PFSK-1 (cell line): Measurements from ENCODE around the gene RSU1.

Source experiments
- POLR2AphosphoS5 ChIP-seq: IDR thresholded peaks from 2 replicates; pipeline ENCODE4 v1.6.1; 2012; ENCODE audit warnings: low read depth, mild to moderate bottlenecking, control low read depth, low read length, moderate library complexity
- TAF1 ChIP-seq: IDR thresholded peaks from 2 replicates; pipeline ENCODE4 v1.6.1; 2012; ENCODE audit warnings: low read length, control low read depth, borderline replicate concordance; ENCODE audit not compliant: insufficient read depth

DNA sequence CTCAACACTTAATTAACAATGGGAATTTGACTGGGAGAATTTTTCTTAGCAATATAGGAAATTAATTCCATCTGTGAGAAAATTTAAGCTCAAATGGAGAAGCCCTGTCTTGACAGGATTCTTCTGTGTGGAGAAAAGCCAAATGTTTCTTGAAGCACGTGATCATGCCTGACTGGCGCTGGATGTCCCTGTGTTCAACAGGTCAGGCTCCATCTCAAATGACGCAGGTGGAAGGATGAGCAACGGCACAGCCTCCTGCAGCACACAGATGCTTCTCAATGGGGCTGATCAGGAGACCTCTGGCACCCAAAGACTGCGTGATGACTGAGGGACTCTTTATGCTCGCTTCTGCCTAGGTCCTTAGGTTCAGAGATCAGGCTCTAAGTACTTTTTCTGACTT, 143.8 kb downstream of the RSU1 start:
- TF ChIP-seq POLR2AphosphoS5 (no peak), TAF1 (no peak)
